GM18498 (cell line): Measurements from ENCODE around the gene PNPLA1.
A peak's percentile ranks its signal among the peaks of the same experiment; 100 is the strongest.

Source experiments
- ATAC-seq: cut with Tn5 transposase; IDR thresholded peaks from one replicate; pipeline ENCODE4 v1.9.1; 2021; ENCODE audit warnings: mild to moderate bottlenecking, moderate library complexity; ENCODE audit not compliant: unreplicated experiment

PNPLA1 gene

DNA sequence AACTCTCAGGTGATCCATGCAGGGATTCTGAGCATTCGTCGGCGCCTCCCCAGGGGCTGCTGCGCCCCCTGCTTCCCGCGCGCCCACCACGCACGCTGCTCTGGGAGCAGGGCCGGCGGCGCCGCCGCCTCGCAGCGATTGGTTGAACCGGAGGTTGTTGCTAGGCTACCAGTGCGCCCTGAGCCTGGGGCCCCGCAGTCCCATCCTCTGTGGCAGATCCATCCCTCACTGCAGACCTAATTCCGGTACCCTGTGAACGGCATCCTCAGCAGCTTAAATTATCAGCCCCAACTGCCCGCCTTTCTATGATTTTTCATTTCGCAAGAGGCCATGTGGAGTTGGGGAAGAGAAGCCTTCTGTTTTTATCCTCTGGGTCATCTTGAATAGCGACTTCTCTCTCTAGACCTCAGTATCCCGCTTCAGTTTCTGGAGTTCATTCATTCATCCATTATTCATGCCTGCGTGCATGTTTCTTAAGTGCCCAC lies 15.4 kb downstream of the PNPLA1 start:
- ATAC-seq = no peak

GRCh38 chr6:36285797-36286196 lies 15.9 kb downstream of the PNPLA1 start:
- no peak for ATAC-seq

DNA sequence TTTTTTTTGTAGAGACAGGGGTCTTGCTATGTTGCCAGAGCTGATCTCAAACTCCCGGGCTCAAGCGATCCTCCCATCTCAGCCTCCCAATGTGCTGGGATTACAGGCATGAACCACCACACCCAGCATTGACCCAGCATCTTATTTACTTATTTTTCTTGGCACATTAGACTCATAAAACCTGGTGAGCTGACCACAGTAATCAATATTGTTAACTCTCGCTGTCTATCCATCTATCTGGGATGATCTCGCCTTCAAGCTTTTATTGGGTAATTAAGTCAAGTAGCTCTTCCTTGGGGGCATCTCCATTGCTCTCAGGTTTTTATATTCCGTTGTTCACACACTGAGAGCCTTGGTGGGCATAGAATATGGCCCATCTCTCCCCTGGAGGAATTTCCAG lies 17.0 kb downstream of the PNPLA1 start:
- ATAC-seq = no peak

- ATAC-seq = no peak
Measured at GRCh38 chr6:36289281-36289878, 19.5 kb downstream of the PNPLA1 start.

DNA sequence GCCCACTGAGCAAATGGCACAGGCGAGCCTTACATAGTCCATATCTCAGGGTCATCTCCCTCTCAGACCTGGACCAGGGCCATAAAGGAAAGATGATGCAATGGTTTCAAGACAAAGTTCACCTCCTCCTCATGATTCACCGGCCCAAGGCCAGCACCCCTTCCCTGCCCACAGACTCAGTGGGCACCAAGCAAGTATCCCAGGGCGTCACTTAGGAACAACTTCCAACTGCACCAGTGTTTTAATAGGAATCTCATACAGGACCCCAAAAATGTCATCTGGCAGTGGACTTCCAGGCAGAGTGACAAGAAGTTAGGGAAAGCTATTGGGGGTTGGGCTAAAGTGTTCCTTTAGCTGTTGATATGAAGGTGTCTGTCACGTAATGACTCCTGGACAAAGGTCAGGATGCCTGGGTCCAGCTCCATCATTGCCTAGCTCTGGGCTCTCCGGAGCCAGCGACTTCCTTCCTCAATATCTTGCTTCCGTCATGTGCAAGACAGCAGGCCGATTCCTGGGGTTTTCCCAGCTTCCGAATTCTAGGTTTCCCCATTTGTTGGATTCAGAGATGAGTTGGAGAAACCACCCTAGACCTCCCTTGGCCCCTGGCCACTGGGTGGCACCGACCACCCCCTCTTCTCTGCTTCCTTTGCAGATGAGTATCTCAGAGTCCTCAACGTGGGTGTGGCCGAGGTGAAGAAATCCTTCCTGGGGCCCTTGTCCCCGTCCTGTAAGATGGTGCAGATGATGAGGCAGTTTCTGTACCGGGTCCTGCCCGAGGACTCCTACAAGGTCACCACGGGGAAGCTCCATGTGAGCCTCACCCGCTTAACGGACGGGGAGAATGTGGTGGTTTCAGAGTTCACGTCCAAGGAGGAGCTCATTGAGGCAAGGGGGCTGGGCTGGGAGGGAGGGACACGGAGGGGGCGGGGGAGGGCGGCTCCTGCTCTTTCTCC lies 21.1 kb downstream of the PNPLA1 start:
- ATAC-seq = no peak

- ATAC-seq = no peak
Measured at GRCh38 chr6:36292170-36292569, 22.3 kb downstream of the PNPLA1 start.

DNA sequence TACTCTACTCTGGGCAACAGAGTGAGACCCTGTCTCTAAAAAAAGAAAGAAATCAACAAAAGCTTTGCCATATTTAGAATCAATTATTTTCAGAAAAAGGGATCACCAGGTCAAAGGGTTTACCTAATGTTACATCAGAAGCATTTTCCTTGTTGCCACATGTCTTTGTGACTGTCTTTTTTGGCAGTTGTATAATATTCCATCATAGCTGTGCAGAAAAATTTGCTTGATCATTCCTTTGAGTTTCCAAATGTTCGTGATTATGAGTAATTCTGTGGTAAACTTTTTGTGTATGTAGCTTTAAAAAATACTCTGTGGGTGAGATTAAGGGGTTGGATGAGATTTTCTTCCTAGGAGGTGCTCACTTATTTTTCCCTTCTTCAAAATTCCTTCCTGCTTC lies 26.4 kb downstream of the PNPLA1 start:
- ATAC-seq = no peak

- no peak for ATAC-seq
Measured at GRCh38 chr6:36297051-36297450, 27.2 kb downstream of the PNPLA1 start.

DNA sequence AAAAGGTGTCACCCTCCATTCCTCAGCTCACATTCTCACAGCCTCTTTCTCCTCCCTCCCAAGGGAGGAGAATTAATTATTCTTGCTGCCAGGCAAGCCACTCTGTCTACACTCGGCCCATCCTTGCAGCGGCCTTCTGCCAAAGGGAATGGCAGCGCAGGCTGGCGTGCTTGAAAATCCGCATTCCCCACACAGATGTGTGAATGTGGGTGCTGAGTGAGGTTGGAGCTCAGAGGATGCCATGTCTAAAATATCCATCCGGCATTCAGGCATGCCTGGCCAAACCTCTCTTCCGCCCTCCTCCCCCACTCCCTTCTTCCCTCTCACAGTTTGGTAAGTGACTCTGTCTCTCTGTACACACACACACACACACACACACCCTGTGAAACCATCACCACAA lies 27.7 kb downstream of the PNPLA1 start:
- ATAC-seq = no peak

DNA sequence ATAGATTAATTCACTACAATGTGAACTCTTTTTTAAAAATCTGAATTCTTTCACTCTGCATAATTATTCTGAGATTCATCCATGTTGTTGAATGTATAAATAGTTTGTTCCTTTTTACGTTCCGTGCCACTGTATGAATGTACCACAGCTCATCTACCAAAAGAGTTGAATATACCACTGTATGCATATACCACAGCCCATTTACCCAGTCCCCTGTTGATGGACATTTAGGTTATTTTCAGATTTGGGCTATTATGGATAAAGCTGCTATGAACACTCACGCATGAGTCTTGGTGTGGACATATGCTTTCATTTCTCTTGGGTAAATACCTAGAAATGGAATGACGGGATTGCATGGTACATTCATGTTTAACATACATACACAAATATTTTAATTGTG lies 28.2 kb downstream of the PNPLA1 start:
- no peak for ATAC-seq

- no peak for ATAC-seq
Measured at GRCh38 chr6:36301085-36301658, 31.3 kb downstream of the PNPLA1 start.

GRCh38 chr6:36301781-36302180 lies 31.9 kb downstream of the PNPLA1 start:
- ATAC-seq = no peak

GRCh38 chr6:36302227-36302976 lies 32.5 kb downstream of the PNPLA1 start:
- peak; percentile 72 for ATAC-seq

DNA sequence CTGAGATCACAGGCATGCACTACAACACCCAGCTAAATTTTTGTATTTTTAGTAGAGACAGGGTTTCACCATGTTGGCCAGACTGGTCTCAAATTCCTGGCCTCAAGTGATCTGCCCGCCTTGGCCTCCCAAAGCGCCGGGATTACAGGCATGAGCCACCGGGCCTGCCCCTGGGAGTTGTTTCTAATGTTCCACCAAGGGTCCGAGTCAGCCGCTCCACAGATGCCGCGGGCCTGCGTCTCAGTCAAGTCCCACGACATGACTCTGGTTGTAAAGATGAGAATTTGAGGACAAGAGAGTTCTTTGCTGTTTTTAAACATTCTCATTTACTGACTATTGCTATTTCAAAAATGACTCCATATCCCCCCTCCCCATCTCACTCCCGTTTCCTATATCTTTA lies 36.0 kb downstream of the PNPLA1 start:
- no peak for ATAC-seq

GRCh38 chr6:36306375-36306774 lies 36.5 kb downstream of the PNPLA1 start:
- no peak for ATAC-seq

DNA sequence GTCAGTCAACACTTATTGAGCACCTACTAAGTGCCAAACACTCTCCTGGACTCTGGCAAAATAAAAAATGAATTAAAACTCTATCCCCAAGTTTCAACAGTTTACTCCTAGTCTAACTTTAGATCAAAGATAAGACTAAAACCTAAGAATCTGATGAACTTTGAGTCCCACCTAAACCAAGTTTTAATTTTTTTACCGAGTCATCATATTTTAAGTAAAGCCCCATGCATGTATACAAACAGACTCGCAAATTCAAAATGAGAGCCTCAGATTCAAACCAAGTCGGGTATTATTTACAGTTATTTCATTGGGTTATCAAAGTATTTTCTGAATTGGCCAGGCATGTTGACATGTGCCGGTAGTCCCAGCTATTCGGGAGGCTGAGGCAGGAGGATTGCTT lies 38.7 kb downstream of the PNPLA1 start:
- no peak for ATAC-seq

- ATAC-seq = no peak
Measured at GRCh38 chr6:36309203-36309602, 39.3 kb downstream of the PNPLA1 start.

DNA sequence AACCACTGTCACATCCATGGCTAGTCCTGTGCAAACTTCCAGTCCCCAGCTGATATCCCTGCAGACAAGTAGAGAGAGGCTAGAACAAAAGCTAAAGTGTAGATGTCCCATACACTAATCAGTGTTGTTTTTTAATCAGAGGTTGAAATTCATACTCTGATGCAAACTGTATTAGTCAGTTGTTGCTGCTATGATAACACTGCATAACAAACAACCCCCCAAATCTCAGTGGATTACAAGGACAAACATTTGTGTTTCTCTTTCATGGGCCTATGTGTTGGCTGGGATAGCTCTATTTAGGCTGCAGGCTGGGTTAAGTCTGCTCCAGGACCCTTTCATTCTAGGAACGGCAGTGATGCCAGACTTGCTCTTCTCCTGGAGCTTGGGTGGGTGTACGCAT lies 40.0 kb downstream of the PNPLA1 start:
- no peak for ATAC-seq

GRCh38 chr6:36312854-36313648 lies 43.2 kb downstream of the PNPLA1 start:
- ATAC-seq = peak; percentile 64

DNA sequence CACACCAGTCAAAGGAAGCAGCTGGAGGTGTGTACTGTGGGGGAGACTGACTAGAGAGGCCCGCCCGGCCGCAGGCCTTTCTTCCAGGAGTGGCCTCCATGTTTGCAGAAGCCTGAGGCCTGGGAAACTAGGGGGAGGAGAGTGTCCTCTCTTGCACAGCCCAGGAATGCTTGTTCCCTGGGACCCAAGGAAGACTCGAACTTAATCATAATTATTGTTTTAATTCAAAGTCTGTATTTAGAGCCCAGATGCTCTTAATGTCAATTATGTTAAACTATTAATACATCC lies 43.7 kb downstream of the PNPLA1 start:
- ATAC-seq = no peak
